ENCODE data around the gene PROK2.

GRCh38 chr3:71805691-71806090 lies 20.7 kb upstream of the PROK2 start:
- TF ChIP-seq POLR2AphosphoS5 (IDR thresholded peaks at IDR 0.05) (no peak), POLR2A (IDR thresholded peaks at IDR 0.05) (no peak)
- TF ChIP-seq, protein P1, sequence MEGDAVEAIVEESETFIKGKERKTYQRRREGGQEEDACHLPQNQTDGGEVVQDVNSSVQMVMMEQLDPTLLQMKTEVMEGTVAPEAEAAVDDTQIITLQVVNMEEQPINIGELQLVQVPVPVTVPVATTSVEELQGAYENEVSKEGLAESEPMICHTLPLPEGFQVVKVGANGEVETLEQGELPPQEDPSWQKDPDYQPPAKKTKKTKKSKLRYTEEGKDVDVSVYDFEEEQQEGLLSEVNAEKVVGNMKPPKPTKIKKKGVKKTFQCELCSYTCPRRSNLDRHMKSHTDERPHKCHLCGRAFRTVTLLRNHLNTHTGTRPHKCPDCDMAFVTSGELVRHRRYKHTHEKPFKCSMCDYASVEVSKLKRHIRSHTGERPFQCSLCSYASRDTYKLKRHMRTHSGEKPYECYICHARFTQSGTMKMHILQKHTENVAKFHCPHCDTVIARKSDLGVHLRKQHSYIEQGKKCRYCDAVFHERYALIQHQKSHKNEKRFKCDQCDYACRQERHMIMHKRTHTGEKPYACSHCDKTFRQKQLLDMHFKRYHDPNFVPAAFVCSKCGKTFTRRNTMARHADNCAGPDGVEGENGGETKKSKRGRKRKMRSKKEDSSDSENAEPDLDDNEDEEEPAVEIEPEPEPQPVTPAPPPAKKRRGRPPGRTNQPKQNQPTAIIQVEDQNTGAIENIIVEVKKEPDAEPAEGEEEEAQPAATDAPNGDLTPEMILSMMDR (IDR thresholded peaks at IDR 0.05 in 8 of 11, conservative IDR thresholded peaks at IDR 0.05 in 3 of 11): no peak

Data from spleen (tissue), 7 donors.